GM18867 (cell line): ENCODE data around the gene INCENP.
"Not testable (repeated sequence)": the region's sequence is repeated elsewhere in the genome, so short reads cannot be mapped to it uniquely, and the experiment has no call there.

ENCODE experiments used
- ATAC-seq: cut with Tn5 transposase; IDR thresholded peaks from one replicate; pipeline ENCODE4 v1.9.1; 2021; ENCODE audit warnings: mild to moderate bottlenecking, moderate library complexity; ENCODE audit not compliant: unreplicated experiment

INCENP gene

GRCh38 chr11:62123669-62124185 is at the start of gene INCENP:
TSS of gene INCENP (plus strand) at chr11:62124011. CDS start at chr11:62128162, 4,151 bp downstream.
- peak; percentile 90 for ATAC-seq

- ATAC-seq, result no peak
These were observed 48.4 kb upstream of the INCENP start for GRCh38 chr11:62075438-62075837.

GRCh38 chr11:62077132-62077531 is 46.7 kb upstream of the INCENP start:
- ATAC-seq, result no peak

- no peak for ATAC-seq
These were observed 42.2 kb upstream of the INCENP start for GRCh38 chr11:62081378-62082291.

GRCh38 chr11:62082292-62082657 is 41.5 kb upstream of the INCENP start:
- no peak for ATAC-seq

GRCh38 chr11:62084801-62085200 is 39.0 kb upstream of the INCENP start:
- not testable (repeated sequence) for ATAC-seq

- ATAC-seq, result no peak
These were observed 36.1 kb upstream of the INCENP start for GRCh38 chr11:62087694-62088093.

GRCh38 chr11:62088331-62088933 is 35.4 kb upstream of the INCENP start:
- ATAC-seq, result no peak

GRCh38 chr11:62103141-62103540 is 20.7 kb upstream of the INCENP start:
- ATAC-seq, result no peak

DNA sequence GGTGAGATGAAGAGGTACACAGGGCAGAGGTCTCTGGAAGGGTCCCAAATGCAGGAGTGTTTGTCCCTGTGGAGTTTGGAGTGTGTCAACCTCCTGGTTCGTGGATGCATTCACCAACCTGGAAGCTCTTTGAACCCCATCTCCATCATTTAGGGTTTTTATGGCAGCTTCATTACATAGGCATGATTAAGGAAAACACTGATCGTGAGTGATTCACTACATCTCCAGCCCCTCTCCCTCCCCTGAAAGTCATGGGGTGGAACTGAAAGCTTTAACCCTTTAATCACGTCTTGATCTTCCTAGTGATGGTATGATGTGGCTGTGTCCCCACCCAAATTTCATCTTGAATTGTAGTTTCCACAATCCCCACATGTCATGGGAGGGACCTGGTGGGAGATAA is 19.8 kb upstream of the INCENP start:
- ATAC-seq, result no peak

DNA sequence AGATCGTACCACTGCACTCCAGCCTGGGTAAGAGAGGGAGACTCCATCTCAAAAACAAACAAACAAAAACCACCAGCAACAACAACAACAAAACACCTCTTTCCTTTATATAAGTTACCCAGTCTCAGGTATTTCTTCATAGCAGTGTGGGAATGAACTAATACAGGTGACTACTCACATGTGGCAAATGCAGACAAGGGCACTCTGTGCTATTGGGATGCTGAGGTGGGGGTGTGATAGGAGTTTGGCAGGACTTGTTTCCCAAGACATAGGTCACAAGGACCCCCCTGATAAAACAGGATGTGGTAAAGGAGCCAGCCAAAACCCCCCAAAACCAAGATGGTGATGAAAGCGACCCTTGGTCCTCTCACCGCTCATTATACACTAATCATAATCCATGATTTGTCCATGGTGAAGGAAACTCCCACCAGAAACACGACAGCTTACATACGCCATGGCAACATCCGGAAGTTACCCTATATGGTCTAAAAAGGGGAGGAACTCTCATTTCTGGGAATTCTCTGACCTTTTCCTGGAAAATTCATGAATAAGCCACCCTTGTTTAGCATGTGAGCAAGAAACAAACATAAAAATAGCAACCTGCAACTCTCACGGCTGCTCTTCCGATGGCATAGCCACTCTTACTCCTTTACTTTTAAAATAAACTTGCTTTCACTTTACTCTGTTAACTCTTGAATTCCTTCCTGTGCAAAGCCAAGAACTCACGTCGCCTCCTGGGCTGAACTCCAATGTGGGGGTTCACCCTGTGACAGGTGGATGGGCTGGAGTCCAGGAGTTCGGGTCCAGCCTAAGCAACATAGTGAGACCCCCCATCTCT is 18.8 kb upstream of the INCENP start:
- ATAC-seq, result no peak

- no peak for ATAC-seq
These were observed 18.1 kb upstream of the INCENP start for GRCh38 chr11:62105667-62106191.

GRCh38 chr11:62108017-62108750 is 15.6 kb upstream of the INCENP start:
- ATAC-seq, result no peak

GRCh38 chr11:62108971-62109404 is 14.8 kb upstream of the INCENP start:
- ATAC-seq, result no peak

- ATAC-seq, result no peak
These were observed 8.6 kb upstream of the INCENP start for GRCh38 chr11:62115085-62115694.

DNA sequence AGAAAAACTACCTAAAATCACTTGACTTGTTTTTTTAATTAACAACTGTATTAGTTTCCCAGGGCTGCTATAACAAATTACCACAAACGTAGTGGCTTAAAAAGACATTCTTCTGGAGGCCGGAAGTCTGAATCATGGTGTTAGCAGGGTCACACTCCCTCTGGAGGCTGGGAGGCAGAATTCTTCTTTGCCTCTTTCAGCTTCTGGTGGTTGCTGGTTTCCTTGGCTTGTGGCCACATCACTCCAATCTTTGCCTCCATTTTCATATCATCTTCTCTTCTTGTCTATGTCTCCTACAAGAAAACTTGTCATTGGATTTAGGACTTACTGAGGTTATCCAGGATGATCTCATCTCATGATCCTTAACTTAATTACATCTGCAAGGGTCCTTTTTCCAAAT is 7.4 kb upstream of the INCENP start:
- no peak for ATAC-seq

GRCh38 chr11:62119569-62119968 is 4.2 kb upstream of the INCENP start:
- ATAC-seq, result no peak

- ATAC-seq, result no peak
These were observed 3.8 kb upstream of the INCENP start for GRCh38 chr11:62120001-62120400.

DNA sequence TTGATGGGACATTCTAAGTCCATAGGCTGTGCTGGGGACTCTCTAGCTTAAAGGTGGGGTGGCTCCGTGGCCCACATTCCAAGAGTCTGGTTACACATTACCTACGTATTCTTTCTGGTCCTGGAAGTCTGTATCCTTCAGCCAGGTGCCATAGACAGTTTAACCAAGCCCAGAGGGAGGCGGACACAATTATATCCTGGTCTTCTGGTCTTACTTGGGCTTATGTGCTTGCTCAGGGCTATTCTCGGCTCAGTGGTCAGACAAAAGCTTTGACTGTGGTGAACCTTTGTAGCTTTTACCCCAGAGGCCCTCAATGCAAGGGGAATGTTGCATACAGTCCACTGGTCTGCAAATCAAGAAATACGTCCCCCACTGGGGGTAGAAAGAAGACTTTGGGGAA is 3.4 kb upstream of the INCENP start:
- ATAC-seq, result no peak

GRCh38 chr11:62122076-62122475 is 1.7 kb upstream of the INCENP start:
- no peak for ATAC-seq
